Stimulated activated CD4-positive, alpha-beta T cell treated with anti-CD3 and anti-CD28 coated beads, Interleukin-15, amount 100 ng/mL, for 24 hours (primary cell): ENCODE results near the gene ATRAID.
"Not testable (repeated sequence)": the region's sequence is repeated elsewhere in the genome, so short reads cannot be mapped to it uniquely, and the experiment has no call there.

Source experiments
- DNase-seq: peaks from one replicate; pipeline ENCODE4 v3.0.0-alpha.2; 2020

ATRAID gene

DNA sequence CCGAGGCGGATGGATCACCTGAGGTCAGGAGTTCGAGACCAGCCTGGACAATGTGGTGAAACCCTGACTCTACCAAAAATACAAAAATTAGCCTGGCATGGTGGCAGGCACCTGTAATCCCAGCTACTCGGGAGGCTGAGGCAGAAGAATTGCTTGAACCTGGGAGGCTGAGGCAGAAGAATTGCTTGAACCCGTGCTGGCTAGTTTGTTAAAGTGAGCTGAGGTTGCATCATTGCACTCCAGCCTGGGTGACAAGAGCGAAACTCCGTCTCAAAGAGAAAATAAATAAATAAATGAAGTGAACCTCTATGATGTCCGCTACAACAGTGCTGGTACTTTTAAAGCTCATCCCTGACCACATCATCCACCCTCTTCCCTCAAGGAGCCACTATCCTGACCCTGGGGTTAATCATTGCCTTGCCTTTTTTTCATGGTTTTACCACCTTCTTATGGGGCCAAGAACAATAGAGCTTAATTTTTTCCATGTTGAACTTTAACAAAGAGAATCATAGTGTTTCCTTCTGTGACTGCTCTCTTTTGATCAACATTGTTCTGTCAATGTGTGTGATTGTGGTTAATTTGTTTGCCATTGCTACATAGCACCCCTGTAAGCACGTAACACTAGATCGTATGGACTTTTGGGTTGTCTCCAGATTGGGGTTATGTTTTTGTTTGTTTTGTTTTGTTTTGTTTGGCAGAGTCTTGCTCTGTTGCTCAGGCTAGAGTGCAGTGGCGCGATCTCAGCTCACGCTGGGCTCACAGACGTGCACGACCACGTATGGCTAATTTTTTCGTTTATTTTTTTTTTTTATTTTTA lies 17.1 kb upstream of the ATRAID start:
- no peak for DNase-seq

DNA sequence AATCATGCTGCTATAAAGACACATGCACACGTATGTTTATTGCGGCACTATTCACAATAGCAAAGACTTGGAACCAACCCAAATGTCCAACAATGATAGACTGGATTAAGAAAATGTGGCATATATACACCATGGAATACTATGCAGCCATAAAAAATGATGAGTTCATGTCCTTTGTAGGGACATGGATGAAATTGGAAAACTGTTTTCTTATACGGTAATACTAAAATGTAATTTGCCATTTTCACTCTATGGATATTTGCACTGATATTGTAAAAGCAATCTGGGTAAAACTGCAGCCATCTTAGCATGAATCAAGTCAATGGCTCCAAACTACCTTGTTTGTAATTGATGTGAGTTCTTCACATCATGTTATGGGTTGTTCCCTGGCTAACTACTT lies 16.0 kb upstream of the ATRAID start:
- not testable (repeated sequence) for DNase-seq

DNA sequence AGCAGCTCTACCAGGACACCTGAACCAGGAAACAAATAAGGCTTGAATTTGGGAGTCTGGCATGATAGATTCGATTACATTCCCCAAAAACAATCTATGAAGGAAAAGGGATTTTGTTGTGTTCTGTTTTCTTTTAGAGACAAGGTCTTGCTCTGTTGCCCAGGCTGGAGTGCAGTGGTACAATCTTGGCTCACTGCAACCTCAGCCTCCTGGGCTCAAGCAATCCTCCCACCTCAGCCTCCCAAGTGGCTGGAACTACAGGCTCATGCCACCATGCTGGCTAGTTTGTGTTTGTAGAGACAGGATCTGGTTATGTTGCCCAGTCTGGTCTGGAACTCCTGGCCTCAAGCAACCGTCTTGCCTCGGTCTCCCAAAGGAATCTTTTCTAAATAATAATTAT lies 13.8 kb upstream of the ATRAID start:
- DNase-seq: not testable (repeated sequence)

DNA sequence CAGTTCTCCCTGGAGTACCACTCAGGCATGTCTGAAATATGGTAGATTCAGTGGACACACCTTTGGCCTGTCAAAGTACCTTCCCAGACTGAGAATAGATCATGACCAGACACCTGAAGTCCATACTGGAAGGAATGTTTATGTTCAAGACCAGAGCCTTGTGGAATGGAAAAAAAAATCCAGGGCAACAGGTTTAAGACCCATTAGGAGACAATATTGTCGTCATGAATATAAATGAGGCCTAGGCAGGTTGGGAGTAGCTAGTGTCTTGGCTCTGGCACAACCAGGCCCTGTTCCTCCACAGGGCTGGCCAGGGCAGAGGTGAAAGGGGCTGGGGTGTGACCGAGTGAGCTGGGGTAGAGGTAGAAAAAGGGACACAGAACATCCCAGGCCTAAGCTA lies 13.2 kb upstream of the ATRAID start:
- no peak for DNase-seq

DNA sequence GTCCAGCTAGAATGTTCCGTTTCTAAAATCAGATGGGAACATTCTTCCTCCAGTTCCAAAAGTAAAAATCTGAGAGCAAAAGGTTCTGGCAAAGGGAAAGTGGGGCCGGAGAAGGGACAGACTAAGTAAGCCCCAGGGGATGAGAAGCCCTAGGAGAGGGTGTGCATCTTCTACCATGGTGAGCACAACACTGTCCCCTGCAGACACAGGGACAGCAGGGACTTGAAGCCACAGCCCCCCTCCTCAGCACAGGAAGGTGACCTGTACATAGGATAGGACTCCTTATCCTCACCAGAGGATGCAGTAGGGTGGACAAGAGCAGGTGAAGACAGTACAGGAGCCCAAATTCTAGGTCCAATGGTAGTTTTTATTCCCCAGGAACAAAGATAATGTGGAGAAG lies 12.6 kb upstream of the ATRAID start:
- no peak for DNase-seq

DNA sequence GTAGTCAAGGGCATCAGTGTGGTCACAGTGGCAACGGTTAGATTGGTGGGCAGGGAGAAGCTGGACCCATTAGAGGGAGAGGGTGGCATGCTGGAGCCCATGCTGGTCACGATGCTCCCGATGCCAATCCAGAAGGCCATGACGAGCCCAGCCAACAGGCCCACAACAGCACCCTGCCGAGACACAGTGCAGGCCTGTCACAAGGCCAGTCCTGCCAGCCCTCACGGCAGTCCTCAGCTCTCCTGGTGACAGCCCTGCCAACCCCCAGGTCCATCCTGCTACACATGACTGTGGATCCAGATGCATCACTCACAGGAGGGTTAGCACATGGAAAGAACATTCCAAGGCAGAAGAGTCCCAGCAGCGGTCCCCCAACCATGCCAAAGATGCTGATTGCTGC lies 10.2 kb upstream of the ATRAID start:
- DNase-seq: no peak

DNA sequence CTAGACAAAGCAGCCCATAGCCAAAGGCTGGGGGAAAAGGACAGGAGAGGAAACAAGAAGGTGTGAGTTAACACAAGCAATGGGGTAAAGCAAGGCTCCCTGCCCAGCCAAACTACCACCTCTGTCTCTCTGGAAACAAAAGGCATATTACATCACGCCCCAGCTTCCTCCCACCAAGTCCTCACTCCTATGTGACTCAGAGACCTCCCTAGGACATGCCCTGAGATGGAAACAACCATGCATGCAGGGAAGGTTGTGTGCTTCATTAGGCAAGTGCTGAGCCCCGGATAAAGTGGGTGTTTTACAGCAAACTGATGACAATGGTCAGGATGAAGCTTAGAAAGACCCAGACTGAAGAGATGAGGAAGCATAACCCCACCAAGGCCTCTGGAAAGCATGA lies 9.0 kb upstream of the ATRAID start:
- DNase-seq: no peak

DNA sequence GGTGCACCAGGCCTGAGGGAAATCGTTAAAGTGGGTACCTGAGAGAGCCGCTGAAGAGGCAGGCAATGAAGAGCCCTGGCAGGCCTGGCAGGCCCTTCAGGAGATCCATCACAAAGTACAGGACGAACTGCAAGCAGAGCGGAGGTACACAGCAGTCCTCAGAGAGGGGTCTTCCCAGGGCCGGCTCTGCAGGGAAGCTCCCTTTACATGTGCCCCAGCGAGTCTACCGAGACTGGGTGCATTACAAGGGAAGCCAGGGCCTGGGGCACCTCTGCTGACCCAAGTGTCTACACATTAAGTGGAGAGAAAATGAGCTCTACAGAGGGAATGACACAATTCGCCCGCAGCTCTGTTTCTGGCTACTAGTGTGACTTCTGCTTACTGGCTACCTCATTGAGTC lies 8.1 kb upstream of the ATRAID start:
- no peak for DNase-seq

DNA sequence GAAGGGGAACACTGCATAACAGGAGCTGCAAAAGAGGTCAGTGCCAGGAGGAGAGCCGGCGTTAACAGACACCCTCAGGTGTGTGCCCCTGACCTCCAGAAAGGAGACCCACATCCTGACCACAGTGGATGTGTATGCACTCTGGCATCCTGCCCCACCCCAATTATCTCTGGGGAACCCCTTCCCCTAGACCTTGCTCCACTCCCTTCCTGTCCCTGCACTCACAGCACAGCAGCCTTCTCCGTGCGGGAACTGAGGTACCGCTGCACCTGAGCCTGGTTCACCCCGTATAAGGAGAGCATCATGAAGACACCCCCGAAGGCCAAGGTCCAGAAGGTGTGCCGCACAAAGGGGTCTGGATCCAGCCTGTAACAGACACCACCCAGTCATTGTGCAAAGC lies 7.3 kb upstream of the ATRAID start:
- DNase-seq: no peak

DNA sequence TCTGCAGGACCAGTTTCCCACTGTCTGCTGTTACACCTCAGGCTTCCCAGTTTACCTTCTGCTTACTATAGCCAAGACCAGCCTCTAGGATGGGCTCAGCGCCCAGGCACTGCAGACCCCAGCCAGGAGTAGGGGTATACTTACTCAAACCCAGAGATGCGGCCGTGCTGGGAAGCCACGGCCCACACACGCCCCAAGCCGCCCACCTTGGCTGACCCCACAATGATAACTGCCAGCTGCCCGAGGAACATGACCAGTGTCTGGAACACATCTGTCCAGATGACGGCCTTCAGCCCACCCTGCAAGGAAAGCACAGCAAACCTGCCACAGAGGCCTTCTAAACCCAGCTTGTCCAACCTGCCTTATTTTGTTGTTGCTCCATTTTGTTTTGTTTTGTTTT lies 6.6 kb upstream of the ATRAID start:
- DNase-seq: no peak

DNA sequence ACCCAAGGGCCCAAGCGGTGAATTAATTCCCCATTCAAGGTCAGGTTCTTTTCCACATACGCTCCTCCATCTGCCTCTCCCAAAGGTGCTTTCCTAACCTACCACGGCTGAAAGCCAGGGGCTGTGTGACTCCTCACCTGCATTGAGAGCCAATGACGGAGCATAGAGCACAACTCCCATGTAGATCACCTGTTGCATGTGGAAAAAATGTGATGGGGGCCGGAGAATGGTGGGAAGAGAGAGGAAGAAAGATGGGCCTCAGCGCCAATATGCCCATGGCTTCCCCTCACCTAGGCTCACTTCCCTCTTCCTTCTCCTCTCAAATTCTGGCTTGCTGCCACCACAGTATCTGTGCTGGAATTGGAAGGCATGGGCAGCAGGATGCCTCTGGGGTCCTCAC lies 5.5 kb upstream of the ATRAID start:
- no peak for DNase-seq

DNA sequence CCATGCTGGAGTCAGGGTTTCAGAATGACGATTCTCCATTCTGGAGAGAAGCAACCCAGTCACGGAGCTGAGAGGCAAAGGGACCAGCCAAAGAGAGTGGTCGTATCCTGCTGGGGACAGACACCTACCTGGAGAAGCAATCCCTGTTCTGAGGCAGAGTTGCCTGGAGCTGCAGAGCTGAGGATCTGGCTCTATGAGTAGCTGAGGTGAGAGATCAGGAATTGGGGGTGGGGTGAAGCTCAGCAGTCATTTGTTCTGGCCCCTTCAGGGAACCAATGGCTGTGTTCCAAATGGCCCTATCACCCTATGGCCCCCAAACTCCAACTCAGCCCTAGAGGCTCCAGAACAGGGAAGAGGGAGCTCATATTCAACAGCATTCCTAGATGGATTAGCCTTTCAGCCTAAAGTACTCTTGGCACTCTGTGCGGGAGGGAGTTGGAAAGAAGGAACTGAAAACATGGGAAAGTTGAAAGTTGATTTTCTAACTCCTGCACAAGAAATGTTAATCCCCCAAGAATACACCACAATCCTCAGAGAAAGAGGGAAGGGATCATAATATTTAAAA lies 3.3 kb upstream of the ATRAID start:
- DNase-seq: no peak

DNA sequence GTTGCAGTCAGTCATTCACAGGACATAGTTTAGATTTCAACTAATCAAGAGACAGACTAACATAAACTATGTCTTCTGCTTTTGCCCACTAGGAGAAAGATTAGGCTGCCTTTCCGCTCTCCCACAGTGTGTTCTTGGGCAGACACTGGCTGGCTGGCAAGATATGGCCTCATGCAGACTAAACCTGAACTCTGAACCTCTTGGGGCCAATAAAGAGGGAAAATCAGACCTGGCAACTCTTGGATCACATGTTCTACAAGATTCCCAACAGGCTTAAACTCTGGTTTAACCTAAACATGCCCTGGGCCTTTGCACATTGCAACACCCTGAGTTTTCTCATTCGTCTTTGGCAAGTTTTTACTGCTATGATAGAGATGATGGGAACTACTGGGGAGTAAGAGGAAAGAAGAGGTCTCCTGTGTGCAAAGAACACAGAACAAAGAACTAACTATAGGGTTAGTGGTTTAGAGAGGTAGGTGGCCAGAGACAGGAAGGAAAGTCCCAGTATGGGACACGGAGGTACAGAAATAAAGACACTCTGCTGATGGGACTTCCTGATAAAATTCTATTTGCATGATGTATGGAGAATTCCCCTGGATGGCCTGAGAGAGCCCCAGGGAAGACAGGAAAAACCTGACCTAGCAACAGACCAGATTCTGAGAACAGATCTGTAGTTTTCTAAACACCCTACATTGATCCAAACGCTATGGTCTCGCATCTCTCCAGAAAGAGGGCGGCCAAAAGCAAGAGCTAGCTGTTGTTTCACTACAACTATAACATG lies 2.0 kb upstream of the ATRAID start:
- DNase-seq: no peak

DNA sequence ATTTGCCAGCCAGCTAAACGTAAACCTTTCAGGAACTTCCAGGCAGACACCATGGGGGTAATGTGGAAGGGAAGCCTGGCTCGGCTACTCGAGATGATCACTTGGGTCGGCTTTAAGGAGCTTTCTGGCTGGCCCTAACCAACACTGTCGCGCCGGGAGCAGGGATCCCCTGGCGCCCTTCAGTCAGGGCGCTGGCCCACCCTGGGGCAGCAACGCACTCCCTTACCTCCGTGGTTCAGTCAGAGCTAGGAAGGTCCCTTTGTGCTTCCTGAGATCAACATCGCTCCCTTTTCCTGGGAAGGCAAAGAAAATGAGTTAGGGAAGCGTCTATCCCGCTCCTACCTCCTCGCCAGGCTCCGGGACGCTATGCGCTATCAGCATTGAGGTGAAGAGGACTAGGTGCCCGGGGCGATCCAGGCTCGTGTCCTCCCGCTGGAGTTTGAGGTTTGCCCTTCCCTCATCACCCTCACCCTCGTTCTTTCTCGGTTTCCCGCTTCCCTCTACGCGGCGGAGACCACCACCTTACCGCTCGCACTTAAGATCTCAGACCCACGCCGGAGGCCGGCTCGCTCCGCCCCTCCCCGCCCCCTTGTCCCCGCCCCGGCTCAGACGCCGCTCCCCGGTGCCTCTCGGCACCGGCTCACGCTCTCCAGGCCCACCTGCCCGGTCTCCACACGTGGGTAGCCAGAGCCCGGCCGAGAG lies 449 bp upstream of the ATRAID start:
- no peak for DNase-seq

DNA sequence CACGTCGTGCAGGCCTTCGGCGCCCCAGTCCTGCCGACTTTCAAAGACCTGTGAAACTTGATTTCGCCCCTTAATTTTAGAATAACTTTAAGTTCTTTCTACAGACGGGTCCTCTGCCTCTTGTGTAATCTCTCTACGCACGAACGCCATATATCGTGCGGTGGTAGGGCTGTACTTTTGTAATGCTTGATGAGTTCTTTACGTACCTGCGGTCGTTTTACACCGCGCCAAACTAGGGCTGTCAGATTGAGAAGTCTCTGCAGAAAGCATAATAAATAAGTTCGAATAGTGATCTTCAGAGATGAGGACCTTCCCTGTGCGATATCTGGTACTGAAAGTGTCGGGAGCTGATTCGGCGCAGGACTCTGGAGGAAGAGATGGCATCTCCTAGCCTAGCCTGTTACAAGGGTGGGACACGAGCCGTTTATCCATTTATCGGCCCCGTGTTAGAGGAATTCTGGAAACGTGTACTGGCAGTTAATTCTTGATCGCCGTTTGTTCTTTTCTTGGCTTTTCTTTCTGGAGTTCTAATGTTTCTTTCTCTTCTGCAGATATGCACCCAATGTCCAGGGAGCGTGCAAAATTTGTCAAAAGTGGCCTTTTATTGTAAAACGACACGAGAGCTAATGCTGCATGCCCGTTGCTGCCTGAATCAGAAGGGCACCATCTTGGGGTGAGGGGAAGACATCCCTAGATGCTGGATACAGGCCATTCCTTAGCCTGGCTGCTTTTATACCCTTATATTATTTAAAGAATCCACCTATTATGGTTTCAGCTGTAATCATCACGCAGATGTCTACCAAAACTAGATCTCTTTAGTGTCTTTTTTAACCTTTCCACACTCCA lies 1.0 kb downstream of the ATRAID start:
- DNase-seq: no peak

DNA sequence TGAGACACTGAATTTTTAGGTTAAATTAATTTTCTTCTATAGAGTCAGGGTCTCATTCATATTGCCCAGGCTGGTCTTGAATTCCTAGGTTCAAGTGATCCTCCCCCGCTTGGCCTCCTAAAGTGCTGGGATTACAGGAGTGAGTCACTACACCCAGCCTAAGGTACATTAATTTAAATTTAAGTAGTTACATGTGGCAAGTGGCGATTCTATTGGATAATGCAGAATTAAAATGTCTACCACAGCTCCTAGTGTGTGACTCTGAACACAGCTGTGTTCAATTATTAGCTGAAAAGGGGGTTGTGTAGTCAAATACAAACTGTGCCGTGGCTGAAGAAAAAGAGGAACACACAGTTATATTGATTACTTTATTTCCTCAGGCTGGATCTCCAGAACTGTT lies 3.1 kb downstream of the ATRAID start:
- DNase-seq: no peak

DNA sequence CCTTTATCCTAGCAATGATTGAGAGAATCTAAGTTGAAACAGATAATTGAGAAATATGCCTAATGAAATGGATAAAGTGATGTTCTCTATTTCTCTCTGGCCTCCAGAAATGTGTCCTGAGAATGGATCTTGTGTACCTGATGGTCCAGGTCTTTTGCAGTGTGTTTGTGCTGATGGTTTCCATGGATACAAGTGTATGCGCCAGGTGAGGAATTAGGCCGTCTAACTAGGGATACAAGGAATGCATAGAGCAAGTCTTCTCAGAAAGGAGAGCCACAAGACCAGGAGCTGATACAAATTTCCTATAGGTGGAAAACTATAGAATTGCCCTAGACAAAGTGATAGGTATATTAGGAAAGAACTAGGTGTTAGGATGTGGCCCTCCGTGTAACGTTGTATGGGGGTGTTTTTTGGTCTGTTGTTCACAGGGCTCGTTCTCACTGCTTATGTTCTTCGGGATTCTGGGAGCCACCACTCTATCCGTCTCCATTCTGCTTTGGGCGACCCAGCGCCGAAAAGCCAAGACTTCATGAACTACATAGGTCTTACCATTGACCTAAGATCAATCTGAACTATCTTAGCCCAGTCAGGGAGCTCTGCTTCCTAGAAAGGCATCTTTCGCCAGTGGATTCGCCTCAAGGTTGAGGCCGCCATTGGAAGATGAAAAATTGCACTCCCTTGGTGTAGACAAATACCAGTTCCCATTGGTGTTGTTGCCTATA lies 4.7 kb downstream of the ATRAID start:
- DNase-seq: no peak

DNA sequence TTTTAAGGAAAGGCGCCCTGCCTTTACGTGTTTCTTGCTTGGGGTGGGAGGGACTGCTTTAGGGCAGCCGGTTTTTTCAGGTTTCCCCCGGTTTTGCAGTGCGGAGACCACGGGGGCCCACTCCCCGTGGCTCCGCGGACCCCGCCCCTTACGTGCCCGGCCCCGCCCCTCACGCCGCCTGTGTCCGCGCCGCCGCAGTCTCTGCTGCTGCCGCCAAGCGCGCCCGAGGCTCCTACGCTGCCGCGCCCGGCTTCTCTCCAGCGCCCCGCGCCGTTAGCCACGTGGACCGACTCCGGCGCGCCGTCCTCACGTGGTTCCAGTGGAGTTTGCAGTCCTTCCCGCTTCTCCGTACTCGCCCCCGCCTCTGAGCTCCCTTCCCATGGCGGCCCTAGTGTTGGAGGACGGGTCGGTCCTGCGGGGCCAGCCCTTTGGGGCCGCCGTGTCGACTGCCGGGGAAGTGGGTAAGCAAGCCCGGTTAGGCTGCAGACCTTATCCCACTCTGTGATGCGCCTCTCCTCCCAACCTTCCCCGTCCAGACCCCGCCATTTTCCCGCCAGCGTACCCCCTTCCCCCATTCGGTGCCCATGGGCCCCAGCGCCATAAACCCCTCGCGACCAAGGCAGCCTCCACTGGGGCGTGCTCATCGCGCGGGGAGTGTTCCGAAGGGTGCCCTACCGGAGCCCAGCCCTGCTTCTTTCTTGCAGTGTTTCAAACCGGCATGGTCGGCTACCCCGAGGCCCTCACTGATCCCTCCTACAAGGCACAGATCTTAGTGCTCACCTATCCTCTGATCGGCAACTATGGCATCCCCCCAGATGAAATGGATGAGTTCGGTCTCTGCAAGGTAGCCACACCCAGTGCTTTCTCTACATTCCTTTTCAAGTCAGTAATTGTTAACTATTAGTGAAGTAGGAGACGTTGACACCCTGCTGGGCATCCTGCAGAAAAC lies 5.6 kb downstream of the ATRAID start, which contains the start of gene CAD:
CAD (plus strand) TSS at position 197 of the 949 bp plus-strand sequence; CDS start at position 380, 183 bp downstream.
- DNase-seq: peak; percentile 94

DNA sequence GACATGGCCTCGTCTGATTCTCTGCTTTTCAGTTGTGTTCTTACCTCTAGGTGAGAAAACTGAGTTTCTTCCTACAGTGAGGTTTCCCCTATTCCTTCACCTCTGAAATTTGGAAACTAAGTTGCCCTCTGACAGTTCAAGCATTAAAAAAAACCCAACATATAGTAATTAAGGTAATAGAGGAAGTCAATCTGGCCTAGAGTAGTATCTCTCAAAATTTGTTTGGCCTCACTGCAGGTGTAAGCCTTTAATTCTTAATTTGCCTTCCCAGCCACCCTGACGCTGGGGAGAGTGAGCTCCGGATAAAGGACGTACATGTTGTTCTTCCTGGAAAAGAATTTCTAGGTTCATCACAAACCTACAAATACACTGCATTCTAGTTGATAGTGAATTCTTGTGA lies 6.8 kb downstream of the ATRAID start:
- DNase-seq: no peak

DNA sequence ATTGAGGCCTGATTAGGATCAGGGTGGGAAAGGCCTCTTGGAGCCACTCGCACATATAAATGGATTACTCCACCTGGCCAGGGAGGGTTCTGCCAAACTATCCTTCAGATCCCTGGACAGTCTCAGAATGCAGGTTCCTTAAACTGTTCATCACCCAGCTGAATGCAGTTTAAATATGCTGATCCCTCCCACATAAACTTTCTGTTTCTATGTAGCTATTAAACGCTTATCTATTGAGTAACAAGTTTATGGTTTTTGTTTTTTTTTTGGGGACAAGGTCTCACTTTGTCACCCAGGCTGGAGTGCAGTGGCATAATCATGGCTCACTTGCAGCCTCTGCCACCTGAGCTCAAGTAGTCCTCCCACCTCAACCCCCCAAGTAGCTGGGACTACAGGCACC lies 7.2 kb downstream of the ATRAID start:
- DNase-seq: no peak

DNA sequence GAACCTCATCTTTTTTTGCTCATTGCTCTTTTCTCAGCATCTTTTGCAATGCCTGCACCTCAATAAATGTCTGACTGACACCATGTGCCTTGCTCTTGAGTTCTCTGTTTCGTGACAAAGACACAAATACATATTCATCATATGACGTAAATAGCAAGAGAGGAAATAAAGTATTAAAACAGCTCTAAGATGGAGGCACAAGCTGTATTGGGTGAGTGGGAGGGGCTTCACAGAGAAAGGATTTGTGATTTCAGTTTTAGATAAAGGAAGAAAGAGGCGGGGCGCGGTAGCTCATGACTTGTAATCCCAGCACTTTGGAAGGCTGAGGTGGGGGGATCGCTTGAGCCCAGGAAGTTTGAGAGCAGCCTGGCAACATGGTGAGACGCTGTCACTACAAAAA lies 8.2 kb downstream of the ATRAID start:
- DNase-seq: no peak
